HepG2 (cell line): Measurements from ENCODE around the gene BCL2L1. TPM values are rescaled to one million over a fixed set of nuclear protein-coding genes. Genes with fewer than 3 reads are reported as not detected.
A peak's percentile ranks its signal among the peaks of the same experiment; 100 is the strongest.

Experiments
- HOXD1 ChIP-seq: sonication (generic); formaldehyde crosslinking; IDR thresholded peaks from 2 replicates; pipeline ENCODE4 v1.5.0; 2020; ENCODE audit warnings: missing genetic modification reagents
- ISL2 ChIP-seq: sonication (generic); formaldehyde crosslinking; IDR thresholded peaks from 2 replicates; pipeline ENCODE4 v1.5.0; 2020; ENCODE audit warnings: missing genetic modification reagents
- MXI1 ChIP-seq: IDR thresholded peaks from 3 replicates; pipeline ENCODE4 v1.6.1; 2012; ENCODE audit warnings: low read depth, low read length, inconsistent platforms, borderline replicate concordance
- PHB2 ChIP-seq: fragments of 450-650 bp; IDR thresholded peaks from 2 replicates; pipeline ENCODE4 v1.6.1; 2018; ENCODE audit not compliant: partially characterized antibody
- PTBP1 ChIP-seq: fragments of 200-400 bp; formaldehyde crosslinking; IDR thresholded peaks from 2 replicates; pipeline ENCODE4 v1.6.1; 2018; ENCODE audit warnings: low read length, low read depth; ENCODE audit not compliant: poor library complexity, severe bottlenecking
- RBFOX2 ChIP-seq: fragments of 200-400 bp; formaldehyde crosslinking; IDR thresholded peaks from 2 replicates; pipeline ENCODE4 v1.6.1; 2017; ENCODE audit warnings: low read depth, mild to moderate bottlenecking, low read length
- RCOR2 ChIP-seq: IDR thresholded peaks from 2 replicates; pipeline ENCODE4 v1.6.1; 2016; ENCODE audit warnings: missing biosample characterization, missing genetic modification reagents
- SAFB2 ChIP-seq: sonication (generic); formaldehyde crosslinking; IDR thresholded peaks from 2 replicates; pipeline ENCODE4 v1.5.1; 2020; ENCODE audit warnings: missing genetic modification reagents, low read depth, mild to moderate bottlenecking, borderline replicate concordance
- SP140L ChIP-seq: sonication (generic); formaldehyde crosslinking; IDR thresholded peaks from 2 replicates; pipeline ENCODE4 v1.4.0; 2020; ENCODE audit warnings: missing genetic modification reagents, borderline replicate concordance
- STAT5B ChIP-seq: sonication (generic); formaldehyde crosslinking; IDR thresholded peaks from 2 replicates; pipeline ENCODE4 v1.4.0; 2020; ENCODE audit warnings: missing genetic modification reagents
- ZNF343 ChIP-seq: sonication (generic); formaldehyde crosslinking; IDR thresholded peaks from 2 replicates; pipeline ENCODE4 v1.4.0; 2020; ENCODE audit warnings: mild to moderate bottlenecking, missing genetic modification reagents
- ZNF672 ChIP-seq: sonication (generic); formaldehyde crosslinking; IDR thresholded peaks from 2 replicates; pipeline ENCODE4 v1.8.1; 2022; ENCODE audit warnings: missing genetic modification reagents
- ZSCAN12 ChIP-seq: sonication (generic); formaldehyde crosslinking; IDR thresholded peaks from 2 replicates; pipeline ENCODE4 v1.9.0; 2021; ENCODE audit warnings: mild to moderate bottlenecking, missing genetic modification reagents
- polyA plus RNA-seq, 8 experiments: library from polyadenylated mRNA; depleted of rRNA in 3 of 8; stranded (reverse) in 7 of 8; unstranded in 1 of 8; fragments of >200 nt; fragmentation: Illumina TruSeq in 4 of 8; extraction: Trizol in 4 of 8; gene quantifications; 2 replicates each; pipeline versions ENCODE4 v1.2.1 to v1.2.3, GENCODE V29; 2011 to 2016; ENCODE audit warnings: low read depth in 4 of 8, missing spikeins in 1 of 8, mixed read lengths in 1 of 8; ENCODE audit not compliant: insufficient read depth in 1 of 8
- total RNA-seq, 5 experiments: library from RNA; depleted of rRNA; stranded (reverse); fragments of >200 nt; fragmentation: Illumina TruSeq; extraction: Trizol; gene quantifications; 2 replicates each; pipeline ENCODE4 v1.2.3, GENCODE V29; 2016; ENCODE audit warnings: low read depth in 1 of 5
- TF ChIP-seq, protein P1 (sequence below): IDR thresholded peaks from 2 replicates; pipeline ENCODE4 v1.6.1; 2018; ENCODE audit warnings: missing genetic modification reagents, mild to moderate bottlenecking, missing compliant biosample characterization
- TF ChIP-seq, protein P2 (sequence below): sonication (generic); formaldehyde crosslinking; IDR thresholded peaks from 2 replicates; pipeline ENCODE4 v1.4.0; 2020; ENCODE audit warnings: mild to moderate bottlenecking, missing genetic modification reagents
- TF ChIP-seq, protein P3 (sequence below): sonication (generic); formaldehyde crosslinking; conservative IDR thresholded peaks from 2 replicates; pipeline ENCODE4 v1.4.0; 2020; ENCODE audit warnings: missing genetic modification reagents
- TF ChIP-seq, protein P4 (sequence below): sonication (generic); formaldehyde crosslinking; IDR thresholded peaks from 2 replicates; pipeline ENCODE4 v1.4.0; 2020; ENCODE audit warnings: missing genetic modification reagents
- TF ChIP-seq, protein P5 (sequence below), 2 experiments: IDR thresholded peaks; 2 replicates each; pipeline ENCODE4 v1.6.1; 2011 to 2012; ENCODE audit warnings: low read length in 2 of 2, borderline replicate concordance in 1 of 2, low read depth in 1 of 2, mild to moderate bottlenecking in 1 of 2, moderate library complexity in 1 of 2
- TF ChIP-seq, protein P6 (sequence below): sonication (generic); formaldehyde crosslinking; IDR thresholded peaks from 2 replicates; pipeline ENCODE4 v1.8.0; 2022; ENCODE audit warnings: mild to moderate bottlenecking, missing genetic modification reagents

BCL2L1 gene
- total and polyA plus RNA-seq, 2 of the 13 experiments (the other 11 are each of a cell fraction or from before 2014, with no cell fraction given), result 164 to 258 TPM

DNA sequence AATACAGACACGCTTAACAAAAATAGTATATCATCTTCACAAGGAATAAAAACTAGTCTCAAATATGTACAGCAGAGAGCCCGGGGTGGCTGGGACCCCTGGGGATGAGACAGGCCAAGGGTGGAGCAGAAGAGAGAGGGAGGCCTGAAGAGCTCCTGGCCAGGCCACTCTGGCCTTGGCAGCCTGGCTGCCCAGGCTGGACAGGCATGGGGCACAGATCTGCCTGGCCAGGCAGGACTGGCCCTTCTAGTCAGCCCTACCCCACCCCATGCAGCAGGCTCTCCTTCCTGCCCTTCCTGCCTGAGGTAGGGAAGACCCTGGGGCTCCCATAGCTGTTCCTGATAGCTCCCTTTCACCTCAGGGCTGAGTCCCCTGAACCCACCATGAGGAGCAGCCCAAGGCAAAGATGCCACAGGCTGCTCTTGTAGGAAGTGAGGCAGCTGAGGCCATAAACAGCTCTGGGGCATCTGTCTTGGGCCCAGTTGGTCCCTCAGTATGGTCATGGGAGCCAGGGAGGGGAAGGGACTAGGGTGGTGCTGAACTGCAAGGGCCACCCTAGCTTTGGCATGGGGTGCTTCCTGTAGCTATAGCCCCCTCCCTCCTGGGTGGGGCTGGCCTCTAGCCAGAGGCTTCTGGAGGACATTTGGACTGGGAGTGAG is 57.8 kb downstream of the BCL2L1 start (continued):
- TF ChIP-seq, protein P1, sequence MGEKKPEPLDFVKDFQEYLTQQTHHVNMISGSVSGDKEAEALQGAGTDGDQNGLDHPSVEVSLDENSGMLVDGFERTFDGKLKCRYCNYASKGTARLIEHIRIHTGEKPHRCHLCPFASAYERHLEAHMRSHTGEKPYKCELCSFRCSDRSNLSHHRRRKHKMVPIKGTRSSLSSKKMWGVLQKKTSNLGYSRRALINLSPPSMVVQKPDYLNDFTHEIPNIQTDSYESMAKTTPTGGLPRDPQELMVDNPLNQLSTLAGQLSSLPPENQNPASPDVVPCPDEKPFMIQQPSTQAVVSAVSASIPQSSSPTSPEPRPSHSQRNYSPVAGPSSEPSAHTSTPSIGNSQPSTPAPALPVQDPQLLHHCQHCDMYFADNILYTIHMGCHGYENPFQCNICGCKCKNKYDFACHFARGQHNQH (CRISPR knock-in tag), result no peak
- TF ChIP-seq PTBP1 (no peak), HOXD1 (CRISPR knock-in tag) (0 out of 2 replicates have a peak, but pooled peaks have one; percentile 16), RCOR2 (CRISPR knock-in tag) (no peak), PHB2 (no peak), ZSCAN12 (CRISPR knock-in tag) (0 out of 2 replicates have a peak, but pooled peaks have one; percentile 56), ZNF343 (CRISPR knock-in tag) (peak; percentile 82; the same call in 1 of the 2 replicates), SP140L (CRISPR knock-in tag) (no peak), ISL2 (CRISPR knock-in tag) (no peak), RBFOX2 (no peak), MXI1 (no peak), STAT5B (CRISPR knock-in tag) (no peak), SAFB2 (peak; percentile 43; the same call in 1 of the 2 replicates), ZNF672 (CRISPR knock-in tag) (no peak)
- TF ChIP-seq, protein P2, sequence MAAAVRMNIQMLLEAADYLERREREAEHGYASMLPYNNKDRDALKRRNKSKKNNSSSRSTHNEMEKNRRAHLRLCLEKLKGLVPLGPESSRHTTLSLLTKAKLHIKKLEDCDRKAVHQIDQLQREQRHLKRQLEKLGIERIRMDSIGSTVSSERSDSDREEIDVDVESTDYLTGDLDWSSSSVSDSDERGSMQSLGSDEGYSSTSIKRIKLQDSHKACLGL, result 0 out of 2 replicates have a peak, but pooled peaks have one; percentile 59
- TF ChIP-seq, protein P3, sequence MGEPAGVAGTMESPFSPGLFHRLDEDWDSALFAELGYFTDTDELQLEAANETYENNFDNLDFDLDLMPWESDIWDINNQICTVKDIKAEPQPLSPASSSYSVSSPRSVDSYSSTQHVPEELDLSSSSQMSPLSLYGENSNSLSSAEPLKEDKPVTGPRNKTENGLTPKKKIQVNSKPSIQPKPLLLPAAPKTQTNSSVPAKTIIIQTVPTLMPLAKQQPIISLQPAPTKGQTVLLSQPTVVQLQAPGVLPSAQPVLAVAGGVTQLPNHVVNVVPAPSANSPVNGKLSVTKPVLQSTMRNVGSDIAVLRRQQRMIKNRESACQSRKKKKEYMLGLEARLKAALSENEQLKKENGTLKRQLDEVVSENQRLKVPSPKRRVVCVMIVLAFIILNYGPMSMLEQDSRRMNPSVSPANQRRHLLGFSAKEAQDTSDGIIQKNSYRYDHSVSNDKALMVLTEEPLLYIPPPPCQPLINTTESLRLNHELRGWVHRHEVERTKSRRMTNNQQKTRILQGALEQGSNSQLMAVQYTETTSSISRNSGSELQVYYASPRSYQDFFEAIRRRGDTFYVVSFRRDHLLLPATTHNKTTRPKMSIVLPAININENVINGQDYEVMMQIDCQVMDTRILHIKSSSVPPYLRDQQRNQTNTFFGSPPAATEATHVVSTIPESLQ (CRISPR knock-in tag), result no peak
- TF ChIP-seq, protein P4, sequence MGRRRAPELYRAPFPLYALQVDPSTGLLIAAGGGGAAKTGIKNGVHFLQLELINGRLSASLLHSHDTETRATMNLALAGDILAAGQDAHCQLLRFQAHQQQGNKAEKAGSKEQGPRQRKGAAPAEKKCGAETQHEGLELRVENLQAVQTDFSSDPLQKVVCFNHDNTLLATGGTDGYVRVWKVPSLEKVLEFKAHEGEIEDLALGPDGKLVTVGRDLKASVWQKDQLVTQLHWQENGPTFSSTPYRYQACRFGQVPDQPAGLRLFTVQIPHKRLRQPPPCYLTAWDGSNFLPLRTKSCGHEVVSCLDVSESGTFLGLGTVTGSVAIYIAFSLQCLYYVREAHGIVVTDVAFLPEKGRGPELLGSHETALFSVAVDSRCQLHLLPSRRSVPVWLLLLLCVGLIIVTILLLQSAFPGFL, result no peak
- TF ChIP-seq, protein P5, sequence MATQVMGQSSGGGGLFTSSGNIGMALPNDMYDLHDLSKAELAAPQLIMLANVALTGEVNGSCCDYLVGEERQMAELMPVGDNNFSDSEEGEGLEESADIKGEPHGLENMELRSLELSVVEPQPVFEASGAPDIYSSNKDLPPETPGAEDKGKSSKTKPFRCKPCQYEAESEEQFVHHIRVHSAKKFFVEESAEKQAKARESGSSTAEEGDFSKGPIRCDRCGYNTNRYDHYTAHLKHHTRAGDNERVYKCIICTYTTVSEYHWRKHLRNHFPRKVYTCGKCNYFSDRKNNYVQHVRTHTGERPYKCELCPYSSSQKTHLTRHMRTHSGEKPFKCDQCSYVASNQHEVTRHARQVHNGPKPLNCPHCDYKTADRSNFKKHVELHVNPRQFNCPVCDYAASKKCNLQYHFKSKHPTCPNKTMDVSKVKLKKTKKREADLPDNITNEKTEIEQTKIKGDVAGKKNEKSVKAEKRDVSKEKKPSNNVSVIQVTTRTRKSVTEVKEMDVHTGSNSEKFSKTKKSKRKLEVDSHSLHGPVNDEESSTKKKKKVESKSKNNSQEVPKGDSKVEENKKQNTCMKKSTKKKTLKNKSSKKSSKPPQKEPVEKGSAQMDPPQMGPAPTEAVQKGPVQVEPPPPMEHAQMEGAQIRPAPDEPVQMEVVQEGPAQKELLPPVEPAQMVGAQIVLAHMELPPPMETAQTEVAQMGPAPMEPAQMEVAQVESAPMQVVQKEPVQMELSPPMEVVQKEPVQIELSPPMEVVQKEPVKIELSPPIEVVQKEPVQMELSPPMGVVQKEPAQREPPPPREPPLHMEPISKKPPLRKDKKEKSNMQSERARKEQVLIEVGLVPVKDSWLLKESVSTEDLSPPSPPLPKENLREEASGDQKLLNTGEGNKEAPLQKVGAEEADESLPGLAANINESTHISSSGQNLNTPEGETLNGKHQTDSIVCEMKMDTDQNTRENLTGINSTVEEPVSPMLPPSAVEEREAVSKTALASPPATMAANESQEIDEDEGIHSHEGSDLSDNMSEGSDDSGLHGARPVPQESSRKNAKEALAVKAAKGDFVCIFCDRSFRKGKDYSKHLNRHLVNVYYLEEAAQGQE (IDR thresholded peaks at IDR 0.05; ENCODE audit: borderline replicate concordance in 1 of 2, low read depth in 1 of 2, low read length in 2 of 2), result no peak
- TF ChIP-seq, protein P6, sequence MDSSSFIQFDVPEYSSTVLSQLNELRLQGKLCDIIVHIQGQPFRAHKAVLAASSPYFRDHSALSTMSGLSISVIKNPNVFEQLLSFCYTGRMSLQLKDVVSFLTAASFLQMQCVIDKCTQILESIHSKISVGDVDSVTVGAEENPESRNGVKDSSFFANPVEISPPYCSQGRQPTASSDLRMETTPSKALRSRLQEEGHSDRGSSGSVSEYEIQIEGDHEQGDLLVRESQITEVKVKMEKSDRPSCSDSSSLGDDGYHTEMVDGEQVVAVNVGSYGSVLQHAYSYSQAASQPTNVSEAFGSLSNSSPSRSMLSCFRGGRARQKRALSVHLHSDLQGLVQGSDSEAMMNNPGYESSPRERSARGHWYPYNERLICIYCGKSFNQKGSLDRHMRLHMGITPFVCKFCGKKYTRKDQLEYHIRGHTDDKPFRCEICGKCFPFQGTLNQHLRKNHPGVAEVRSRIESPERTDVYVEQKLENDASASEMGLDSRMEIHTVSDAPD (CRISPR knock-in tag), result no peak
